Measurements from ENCODE around the gene DUSP19.

The DUSP19 gene, protein sequence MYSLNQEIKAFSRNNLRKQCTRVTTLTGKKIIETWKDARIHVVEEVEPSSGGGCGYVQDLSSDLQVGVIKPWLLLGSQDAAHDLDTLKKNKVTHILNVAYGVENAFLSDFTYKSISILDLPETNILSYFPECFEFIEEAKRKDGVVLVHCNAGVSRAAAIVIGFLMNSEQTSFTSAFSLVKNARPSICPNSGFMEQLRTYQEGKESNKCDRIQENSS

DNA sequence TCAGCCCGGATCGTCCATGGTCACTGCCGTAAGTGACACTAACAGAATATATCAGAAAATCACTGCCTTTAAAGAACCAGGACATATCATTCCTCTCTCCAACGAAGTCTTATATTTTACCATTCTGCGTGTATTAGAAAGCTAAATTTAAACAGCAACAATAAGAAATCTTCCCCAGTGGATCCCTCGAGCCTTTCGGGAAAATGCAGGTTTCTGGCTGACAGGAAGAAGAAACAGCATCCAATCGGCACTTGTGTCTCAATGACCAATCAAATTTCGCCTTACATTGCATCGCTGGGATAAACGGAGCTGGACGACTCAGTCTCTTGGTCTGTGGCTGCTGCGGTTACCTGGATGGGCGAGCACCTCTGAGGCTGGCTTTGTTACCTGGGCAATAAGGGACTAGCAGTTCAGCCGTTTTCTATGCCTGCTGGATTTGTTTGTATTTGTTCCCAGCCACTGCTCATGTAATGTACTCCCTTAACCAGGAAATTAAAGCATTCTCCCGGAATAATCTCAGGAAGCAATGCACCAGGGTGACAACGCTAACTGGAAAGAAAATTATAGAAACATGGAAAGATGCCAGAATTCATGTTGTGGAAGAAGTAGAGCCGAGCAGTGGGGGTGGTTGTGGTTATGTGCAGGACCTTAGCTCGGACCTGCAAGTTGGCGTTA, at the start of gene DUSP19:
Gene DUSP19, plus strand, starts transcription at position 284 of the 675 bp plus-strand sequence. Its CDS starts 187 bp downstream, at position 471.
- Histone ChIP-seq H3K27me3 (ENCODE audit: control insufficient read depth, insufficient read depth, low read length) (no peaks in the 10 kb centered on the region), H3K36me3 (ENCODE audit: control insufficient read depth, insufficient read depth, low read length) (no peaks in the 10 kb centered on the region), H3K4me1 (ENCODE audit: control insufficient read depth, insufficient read depth, low read length) (peaks cover 2% of the 10 kb centered on the region), H3K27ac (ENCODE audit: low read depth, low read length) (peak within 1 kb of the TSS; percentile 97), H3K4me3 (ENCODE audit: low read length) (peak within 1 kb of the TSS; percentile 89), H3K9ac (ENCODE audit: low read length) (peak within 1 kb of the TSS; percentile 94)

- no peak overlapping the region for H3K4me3 ChIP-seq (ENCODE audit: low read length)
- H3K9ac ChIP-seq (ENCODE audit: low read length): no peak overlapping the region
- peaks cover 21% of the 10 kb centered on the region for H3K4me1 ChIP-seq (ENCODE audit: control insufficient read depth, insufficient read depth, low read length)
- H3K36me3 ChIP-seq (ENCODE audit: control insufficient read depth, insufficient read depth, low read length): no peaks in the 10 kb centered on the region
- H3K27me3 ChIP-seq (ENCODE audit: control insufficient read depth, insufficient read depth, low read length): no peaks in the 10 kb centered on the region
- no peak overlapping the region for H3K27ac ChIP-seq (ENCODE audit: low read depth, low read length)
Observed at GRCh38 chr2:183029219-183029618, 49.3 kb upstream of the DUSP19 start.

DNA sequence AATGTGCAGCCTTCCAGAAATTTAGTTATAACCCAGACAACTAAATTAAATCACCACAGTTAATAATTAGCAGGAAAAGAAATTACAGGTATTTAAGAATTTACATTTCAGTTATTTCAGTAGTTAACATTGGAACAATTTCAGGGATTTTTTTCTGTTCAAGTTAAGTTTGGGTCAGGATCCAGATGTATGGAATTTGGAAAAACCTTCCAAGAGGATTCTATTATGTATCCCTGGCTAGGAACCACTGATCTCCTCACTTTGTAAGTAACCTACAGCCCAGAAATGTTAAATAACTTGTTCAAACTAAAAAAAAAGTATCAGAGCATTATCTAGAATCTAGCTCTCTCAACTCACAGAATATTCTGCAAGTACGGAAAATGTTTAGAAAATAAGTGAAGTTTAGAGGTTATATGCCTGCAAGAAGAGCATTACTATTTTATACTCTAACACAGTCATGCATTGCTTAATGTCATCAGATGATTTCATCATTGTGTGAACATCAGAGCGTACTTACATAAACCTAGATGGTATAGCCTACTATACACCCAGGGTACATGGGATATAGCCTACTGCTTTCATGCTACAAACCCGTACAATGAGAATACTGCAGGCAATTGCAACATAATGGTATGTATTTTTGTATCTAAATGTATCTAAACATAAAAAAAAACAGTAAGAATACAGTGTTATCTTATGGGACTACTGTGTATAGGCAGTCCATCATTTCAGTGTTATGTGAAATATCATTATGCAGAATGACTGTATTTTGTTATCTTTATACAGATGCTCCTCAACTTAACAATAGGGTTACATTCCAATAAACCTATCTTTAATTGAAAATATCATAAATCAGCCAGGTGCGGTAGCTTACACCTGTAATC, 46.4 kb upstream of the DUSP19 start:
- Histone ChIP-seq H3K27ac (ENCODE audit: low read depth, low read length) (peak overlapping the region; percentile 22), H3K27me3 (ENCODE audit: control insufficient read depth, insufficient read depth, low read length) (no peaks in the 10 kb centered on the region), H3K36me3 (ENCODE audit: control insufficient read depth, insufficient read depth, low read length) (no peaks in the 10 kb centered on the region), H3K4me3 (ENCODE audit: low read length) (no peak overlapping the region), H3K9ac (ENCODE audit: low read length) (no peak overlapping the region), H3K4me1 (ENCODE audit: control insufficient read depth, insufficient read depth, low read length) (peaks cover 35% of the 10 kb centered on the region)

DNA sequence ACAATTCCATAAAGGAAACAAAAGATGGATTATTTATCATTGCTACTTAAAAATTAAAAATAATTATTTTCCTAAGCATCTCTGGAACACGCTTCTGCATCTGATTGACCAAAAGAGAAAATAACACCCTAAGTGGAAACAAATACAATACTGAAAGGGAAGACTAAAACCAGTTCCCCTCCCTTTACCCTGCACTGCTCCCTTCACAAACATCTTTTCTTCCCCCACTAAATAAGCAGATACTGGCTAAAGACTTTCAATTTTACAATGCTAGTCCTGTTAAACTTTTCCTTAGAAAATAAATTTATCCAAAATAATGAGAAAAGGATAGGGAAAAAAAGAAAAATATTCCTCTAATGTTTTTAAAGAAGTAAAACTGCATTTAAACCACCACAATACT, 44.6 kb upstream of the DUSP19 start:
- no peak overlapping the region for H3K27ac ChIP-seq (ENCODE audit: low read depth, low read length)
- H3K4me3 ChIP-seq (ENCODE audit: low read length): no peak overlapping the region
- no peak overlapping the region for H3K9ac ChIP-seq (ENCODE audit: low read length)
- no peaks in the 10 kb centered on the region for H3K36me3 ChIP-seq (ENCODE audit: control insufficient read depth, insufficient read depth, low read length)
- peaks cover 35% of the 10 kb centered on the region for H3K4me1 ChIP-seq (ENCODE audit: control insufficient read depth, insufficient read depth, low read length)
- no peaks in the 10 kb centered on the region for H3K27me3 ChIP-seq (ENCODE audit: control insufficient read depth, insufficient read depth, low read length)

DNA sequence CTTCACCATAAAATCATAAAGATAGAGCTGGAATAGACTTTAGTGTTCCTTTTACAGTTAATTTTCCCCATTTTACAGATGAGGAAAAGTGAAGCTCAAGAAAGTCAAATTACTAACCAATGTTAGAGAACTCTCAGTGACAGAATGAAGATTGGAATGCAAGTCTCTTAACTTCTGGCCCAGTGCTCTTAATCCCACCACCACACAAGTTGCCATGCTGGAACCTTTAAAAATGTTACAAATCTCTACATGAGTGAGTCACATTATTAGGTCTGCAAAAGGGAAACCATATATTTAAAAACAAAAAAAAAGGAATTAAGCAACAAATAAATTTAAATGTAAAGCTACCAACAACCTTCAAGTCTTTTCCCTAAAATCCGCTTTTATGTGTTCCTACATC, 43.7 kb upstream of the DUSP19 start:
- Histone ChIP-seq H3K27ac (ENCODE audit: low read depth, low read length) (no peak overlapping the region), H3K4me3 (ENCODE audit: low read length) (no peak overlapping the region), H3K4me1 (ENCODE audit: control insufficient read depth, insufficient read depth, low read length) (peaks cover 35% of the 10 kb centered on the region), H3K9ac (ENCODE audit: low read length) (no peak overlapping the region), H3K36me3 (ENCODE audit: control insufficient read depth, insufficient read depth, low read length) (no peaks in the 10 kb centered on the region), H3K27me3 (ENCODE audit: control insufficient read depth, insufficient read depth, low read length) (no peaks in the 10 kb centered on the region)

GRCh38 chr2:183035298-183035953, 43.1 kb upstream of the DUSP19 start:
- Histone ChIP-seq H3K4me3 (ENCODE audit: low read length) (no peak overlapping the region), H3K27ac (ENCODE audit: low read depth, low read length) (peak overlapping the region; percentile 48), H3K4me1 (ENCODE audit: control insufficient read depth, insufficient read depth, low read length) (peaks cover 35% of the 10 kb centered on the region)

DNA sequence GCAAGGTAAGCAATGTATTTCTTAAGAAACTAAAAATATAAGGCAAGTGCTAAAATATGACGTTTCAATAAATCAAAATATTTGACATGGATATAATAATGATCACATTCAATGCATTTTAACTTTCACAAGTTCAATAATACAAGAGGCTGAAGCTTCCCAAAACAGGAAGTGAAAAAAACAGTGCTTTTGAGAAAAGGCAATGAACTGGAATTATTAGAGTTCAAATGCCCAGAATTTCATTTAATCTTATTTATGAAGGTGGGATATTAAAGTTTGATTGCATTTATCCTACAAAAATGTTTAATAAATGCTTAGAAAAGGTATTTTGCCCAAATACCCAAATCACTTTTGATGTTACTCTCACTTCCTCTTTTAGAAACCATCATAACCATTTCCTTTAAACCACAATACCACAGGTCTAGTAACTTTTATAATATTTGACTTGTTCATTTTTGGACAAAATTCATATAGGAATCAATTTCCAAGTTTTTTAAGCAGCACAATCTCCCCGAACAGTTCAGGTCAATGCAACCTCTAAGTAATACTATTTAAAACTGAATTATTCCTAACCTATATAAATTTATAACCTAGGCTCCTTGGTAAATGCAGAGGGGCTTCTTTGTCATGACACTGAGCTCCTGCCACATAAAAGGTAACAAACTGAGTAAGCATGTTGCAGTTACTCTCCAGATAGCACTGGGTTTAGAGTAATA, 42.4 kb upstream of the DUSP19 start:
- peaks cover 32% of the 10 kb centered on the region for H3K4me1 ChIP-seq (ENCODE audit: control insufficient read depth, insufficient read depth, low read length)
- H3K4me3 ChIP-seq (ENCODE audit: low read length): peak overlapping the region; percentile 67
- no peaks in the 10 kb centered on the region for H3K36me3 ChIP-seq (ENCODE audit: control insufficient read depth, insufficient read depth, low read length)
- H3K27me3 ChIP-seq (ENCODE audit: control insufficient read depth, insufficient read depth, low read length): no peaks in the 10 kb centered on the region
- H3K27ac ChIP-seq (ENCODE audit: low read depth, low read length): peak overlapping the region; percentile 91
- H3K9ac ChIP-seq (ENCODE audit: low read length): no peak overlapping the region

More at GRCh38 chr2:183035298-183035953, 43.1 kb upstream of the DUSP19 start:
- H3K9ac ChIP-seq (ENCODE audit: low read length): no peak overlapping the region
- H3K36me3 ChIP-seq (ENCODE audit: control insufficient read depth, insufficient read depth, low read length): no peaks in the 10 kb centered on the region
- H3K27me3 ChIP-seq (ENCODE audit: control insufficient read depth, insufficient read depth, low read length): no peaks in the 10 kb centered on the region

- peak overlapping the region; percentile 67 for H3K4me3 ChIP-seq (ENCODE audit: low read length)
- peak overlapping the region; percentile 91 for H3K27ac ChIP-seq (ENCODE audit: low read depth, low read length)
- no peaks in the 10 kb centered on the region for H3K27me3 ChIP-seq (ENCODE audit: control insufficient read depth, insufficient read depth, low read length)
- H3K9ac ChIP-seq (ENCODE audit: low read length): peak overlapping the region; percentile 39
- H3K36me3 ChIP-seq (ENCODE audit: control insufficient read depth, insufficient read depth, low read length): no peaks in the 10 kb centered on the region
- H3K4me1 ChIP-seq (ENCODE audit: control insufficient read depth, insufficient read depth, low read length): peaks cover 28% of the 10 kb centered on the region
Observed at GRCh38 chr2:183037074-183037552, 41.4 kb upstream of the DUSP19 start.

DNA sequence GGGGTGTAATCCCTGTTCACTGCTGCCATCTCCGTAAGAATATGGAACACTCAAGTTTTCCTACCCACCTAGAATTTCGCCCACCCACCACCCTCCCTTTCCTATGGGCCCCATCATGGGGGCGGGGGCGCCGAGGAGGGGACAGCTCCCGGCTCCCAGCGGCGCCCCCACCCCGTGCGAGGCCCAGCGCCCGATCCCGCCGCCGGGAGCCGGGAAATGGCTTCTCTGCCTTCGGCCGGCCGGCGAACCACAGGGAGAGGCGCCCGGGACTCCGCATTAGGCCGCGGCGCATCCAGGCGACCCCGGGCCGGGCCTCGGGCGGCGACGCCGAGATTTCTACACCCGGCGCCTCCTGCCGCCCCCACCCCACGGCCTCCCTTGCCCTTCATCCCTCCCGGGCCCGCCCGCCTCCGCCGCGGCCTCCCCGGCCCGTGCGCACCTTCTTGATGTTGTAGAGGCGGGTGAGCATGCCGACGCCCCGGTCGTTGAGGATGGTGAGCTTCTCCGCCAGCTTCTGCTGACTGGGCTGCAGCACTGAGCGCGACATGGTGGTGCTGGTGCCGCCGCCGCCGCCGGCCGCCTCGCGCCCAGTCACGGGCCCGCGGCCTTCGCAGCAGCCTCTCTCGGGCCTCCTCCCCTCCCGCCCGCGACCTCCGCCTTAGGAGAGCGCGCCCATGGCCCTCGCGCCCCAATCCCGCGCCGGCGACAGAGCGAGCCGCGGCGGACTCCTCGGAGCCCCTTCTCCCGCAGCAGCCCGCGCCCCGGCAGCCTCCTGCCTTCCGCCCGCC, 40.8 kb upstream of the DUSP19 start:
- peaks cover 26% of the 10 kb centered on the region for H3K4me1 ChIP-seq (ENCODE audit: control insufficient read depth, insufficient read depth, low read length)

GRCh38 chr2:183038341-183039300, 39.9 kb upstream of the DUSP19 start, which contains the start of gene NCKAP1:
Gene NCKAP1, minus strand, starts transcription at chr2:183038457. Its CDS starts 358 bp downstream, at chr2:183038099.
- Histone ChIP-seq H3K4me1 (ENCODE audit: control insufficient read depth, insufficient read depth, low read length) (peaks cover 18% of the 10 kb centered on the region), H3K27me3 (ENCODE audit: control insufficient read depth, insufficient read depth, low read length) (no peaks in the 10 kb centered on the region), H3K36me3 (ENCODE audit: control insufficient read depth, insufficient read depth, low read length) (no peaks in the 10 kb centered on the region)

More for the DNA sequence above, 40.8 kb upstream of the DUSP19 start:
- no peaks in the 10 kb centered on the region for H3K36me3 ChIP-seq (ENCODE audit: control insufficient read depth, insufficient read depth, low read length)
- peak overlapping the region; percentile 91 for H3K27ac ChIP-seq (ENCODE audit: low read depth, low read length)
- peak overlapping the region; percentile 67 for H3K4me3 ChIP-seq (ENCODE audit: low read length)
- H3K27me3 ChIP-seq (ENCODE audit: control insufficient read depth, insufficient read depth, low read length): no peaks in the 10 kb centered on the region
- peak overlapping the region; percentile 39 for H3K9ac ChIP-seq (ENCODE audit: low read length)

More at GRCh38 chr2:183038341-183039300, 39.9 kb upstream of the DUSP19 start, which contains the start of gene NCKAP1:
- H3K9ac ChIP-seq (ENCODE audit: low read length): peak within 1 kb of the TSS; percentile 39
- peak within 1 kb of the TSS; percentile 91 for H3K27ac ChIP-seq (ENCODE audit: low read depth, low read length)
- peak within 1 kb of the TSS; percentile 83 for H3K4me3 ChIP-seq (ENCODE audit: low read length)
